Measurements from ENCODE around the gene FAM72B. TPM values are rescaled to one million over a fixed set of nuclear protein-coding genes. Genes with fewer than 3 reads are reported as not detected.
"Not testable (repeated sequence)": the region's sequence is repeated elsewhere in the genome, so short reads cannot be mapped to it uniquely, and the experiment has no call there.

FAM72B gene
- total RNA-seq, 1 experiment from 2014 or later: 23.3 TPM

GRCh38 chr1:121192512-121192911, 8.4 kb upstream of the FAM72B start:
- H3K4me1 Mint-ChIP-seq; H3K9me3 Mint-ChIP-seq; H3K4me3 Mint-ChIP-seq; H3K36me3 Mint-ChIP-seq; H3K27me3 Mint-ChIP-seq (ENCODE audit: low read depth); ATAC-seq; POLR2A ChIA-PET; H3K27ac Mint-ChIP-seq; DNase-seq (ENCODE audit: low spot score); CTCF ChIA-PET: not testable (repeated sequence)

- H3K4me1 Mint-ChIP-seq; H3K27ac Mint-ChIP-seq; H3K36me3 Mint-ChIP-seq; ATAC-seq; H3K27me3 Mint-ChIP-seq (ENCODE audit: low read depth); CTCF ChIA-PET; DNase-seq (ENCODE audit: low spot score); POLR2A ChIA-PET; H3K9me3 Mint-ChIP-seq: not testable (repeated sequence)
- H3K4me3 Mint-ChIP-seq: peak overlapping the region; percentile 35
Measured at GRCh38 chr1:121187914-121188313, 3.8 kb upstream of the FAM72B start.

- H3K9me3 Mint-ChIP-seq; CTCF ChIA-PET; ATAC-seq; H3K27me3 Mint-ChIP-seq (ENCODE audit: low read depth); H3K36me3 Mint-ChIP-seq; H3K4me1 Mint-ChIP-seq; DNase-seq (ENCODE audit: low spot score); POLR2A ChIA-PET; H3K27ac Mint-ChIP-seq: not testable (repeated sequence)
- peak overlapping the region; percentile 72 for H3K4me3 Mint-ChIP-seq
Measured at GRCh38 chr1:121186191-121186590, 2.1 kb upstream of the FAM72B start.

- CTCF ChIA-PET; H3K9me3 Mint-ChIP-seq; DNase-seq (ENCODE audit: low spot score); H3K4me1 Mint-ChIP-seq; POLR2A ChIA-PET; H3K27ac Mint-ChIP-seq; H3K36me3 Mint-ChIP-seq; H3K27me3 Mint-ChIP-seq (ENCODE audit: low read depth): not testable (repeated sequence)
- H3K4me3 Mint-ChIP-seq: peak overlapping the region; percentile 71
- peak; percentile 0; the same call in 1 of the 2 replicates for ATAC-seq
Measured at GRCh38 chr1:121185140-121185708, 1.1 kb upstream of the FAM72B start.

- H3K4me1 Mint-ChIP-seq; CTCF ChIA-PET; POLR2A ChIA-PET; H3K27ac Mint-ChIP-seq; H3K9me3 Mint-ChIP-seq; H3K36me3 Mint-ChIP-seq; H3K27me3 Mint-ChIP-seq (ENCODE audit: low read depth): not testable (repeated sequence)
- peak overlapping the region; percentile 41 for H3K4me3 Mint-ChIP-seq
- peak; percentile 0 for ATAC-seq
- peak; percentile 25 for DNase-seq (ENCODE audit: low spot score)
Measured at GRCh38 chr1:121183867-121184266, 273 bp downstream of the FAM72B start.

- not testable (repeated sequence) for H3K27ac Mint-ChIP-seq, ATAC-seq
Measured at GRCh38 chr1:121178197-121178596, 5.9 kb downstream of the FAM72B start.

GRCh38 chr1:121176649-121177048, 7.5 kb downstream of the FAM72B start:
- H3K4me1 Mint-ChIP-seq, POLR2A ChIA-PET, CTCF ChIA-PET: not testable (repeated sequence)

More at GRCh38 chr1:121178197-121178596, 5.9 kb downstream of the FAM72B start:
- CTCF ChIA-PET; H3K27me3 Mint-ChIP-seq (ENCODE audit: low read depth); H3K4me3 Mint-ChIP-seq; POLR2A ChIA-PET; H3K36me3 Mint-ChIP-seq; H3K4me1 Mint-ChIP-seq; H3K9me3 Mint-ChIP-seq; DNase-seq (ENCODE audit: low spot score): not testable (repeated sequence)

GRCh38 chr1:121168152-121168668, 15.9 kb downstream of the FAM72B start:
- H3K27ac Mint-ChIP-seq; CTCF ChIA-PET; H3K4me3 Mint-ChIP-seq; ATAC-seq; DNase-seq (ENCODE audit: low spot score); H3K4me1 Mint-ChIP-seq; H3K27me3 Mint-ChIP-seq (ENCODE audit: low read depth); H3K9me3 Mint-ChIP-seq; POLR2A ChIA-PET; H3K36me3 Mint-ChIP-seq: not testable (repeated sequence)

More at GRCh38 chr1:121176649-121177048, 7.5 kb downstream of the FAM72B start:
- ATAC-seq; DNase-seq (ENCODE audit: low spot score); H3K27me3 Mint-ChIP-seq (ENCODE audit: low read depth); H3K36me3 Mint-ChIP-seq; H3K9me3 Mint-ChIP-seq; H3K27ac Mint-ChIP-seq; H3K4me3 Mint-ChIP-seq: not testable (repeated sequence)

- H3K4me3 Mint-ChIP-seq; H3K27ac Mint-ChIP-seq; ATAC-seq; CTCF ChIA-PET; H3K4me1 Mint-ChIP-seq; POLR2A ChIA-PET; H3K9me3 Mint-ChIP-seq; H3K27me3 Mint-ChIP-seq (ENCODE audit: low read depth); H3K36me3 Mint-ChIP-seq; DNase-seq (ENCODE audit: low spot score): not testable (repeated sequence)
Measured at GRCh38 chr1:121167225-121167738, 16.9 kb downstream of the FAM72B start.

- DNase-seq (ENCODE audit: low spot score); H3K9me3 Mint-ChIP-seq; H3K27me3 Mint-ChIP-seq (ENCODE audit: low read depth); H3K4me3 Mint-ChIP-seq; CTCF ChIA-PET; H3K4me1 Mint-ChIP-seq; ATAC-seq; H3K27ac Mint-ChIP-seq; POLR2A ChIA-PET; H3K36me3 Mint-ChIP-seq: not testable (repeated sequence)
Measured at GRCh38 chr1:121165296-121165695, 18.8 kb downstream of the FAM72B start.

GRCh38 chr1:121163850-121164757, 20.0 kb downstream of the FAM72B start:
- H3K27ac Mint-ChIP-seq; CTCF ChIA-PET; H3K4me1 Mint-ChIP-seq; H3K36me3 Mint-ChIP-seq; POLR2A ChIA-PET; DNase-seq (ENCODE audit: low spot score); H3K27me3 Mint-ChIP-seq (ENCODE audit: low read depth); H3K9me3 Mint-ChIP-seq; ATAC-seq; H3K4me3 Mint-ChIP-seq: not testable (repeated sequence)

- POLR2A ChIA-PET; CTCF ChIA-PET; H3K27me3 Mint-ChIP-seq (ENCODE audit: low read depth); H3K4me1 Mint-ChIP-seq; DNase-seq (ENCODE audit: low spot score); ATAC-seq; H3K27ac Mint-ChIP-seq; H3K9me3 Mint-ChIP-seq; H3K36me3 Mint-ChIP-seq; H3K4me3 Mint-ChIP-seq: not testable (repeated sequence)
Measured at GRCh38 chr1:121161199-121161901, 22.8 kb downstream of the FAM72B start.
